HG03354 (cell line): ENCODE data around the gene SPOCK1.
A peak's percentile ranks its signal among the peaks of the same experiment; 100 is the strongest.

Experiments used
- ATAC-seq: cut with Tn5 transposase; IDR thresholded peaks from one replicate; pipeline ENCODE4 v1.9.1; 2021; ENCODE audit warnings: mild to moderate bottlenecking; ENCODE audit not compliant: unreplicated experiment, poor library complexity, severe bottlenecking

Gene SPOCK1

GRCh38 chr5:137217599-137218200 lies 281.4 kb downstream of the SPOCK1 start:
- no peak for ATAC-seq

DNA sequence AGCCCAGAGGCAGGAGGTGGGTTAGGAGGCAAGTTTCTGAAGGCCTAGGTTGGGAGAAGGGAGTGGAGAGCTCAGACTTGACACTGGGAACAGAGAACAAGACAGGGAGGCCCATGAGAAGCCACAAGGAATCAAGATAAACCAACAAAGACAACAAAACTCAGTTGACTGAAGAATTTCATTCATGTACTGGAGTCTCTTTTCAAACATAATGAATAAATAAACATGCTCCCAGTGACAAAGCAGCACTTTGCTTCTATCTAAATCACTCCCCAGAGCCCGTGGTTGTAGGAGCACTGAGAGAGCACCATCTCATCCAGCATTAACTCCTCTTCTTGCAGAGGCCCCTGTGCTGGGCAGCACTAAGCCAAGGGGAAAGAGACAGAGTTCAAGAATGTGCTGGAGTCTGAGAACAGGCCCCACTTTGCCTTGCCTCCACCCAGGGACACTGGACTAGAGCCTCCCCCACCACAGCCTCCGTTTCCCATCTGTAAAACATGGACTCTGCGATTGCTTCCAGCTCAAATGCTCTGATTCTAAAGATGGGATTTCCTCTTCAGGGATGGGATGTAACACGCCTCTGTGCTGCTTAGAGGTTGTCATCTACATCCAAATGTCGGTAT lies 282.0 kb downstream of the SPOCK1 start:
- ATAC-seq, result no peak

GRCh38 chr5:137215780-137216179 lies 283.3 kb downstream of the SPOCK1 start:
- ATAC-seq, result no peak

DNA sequence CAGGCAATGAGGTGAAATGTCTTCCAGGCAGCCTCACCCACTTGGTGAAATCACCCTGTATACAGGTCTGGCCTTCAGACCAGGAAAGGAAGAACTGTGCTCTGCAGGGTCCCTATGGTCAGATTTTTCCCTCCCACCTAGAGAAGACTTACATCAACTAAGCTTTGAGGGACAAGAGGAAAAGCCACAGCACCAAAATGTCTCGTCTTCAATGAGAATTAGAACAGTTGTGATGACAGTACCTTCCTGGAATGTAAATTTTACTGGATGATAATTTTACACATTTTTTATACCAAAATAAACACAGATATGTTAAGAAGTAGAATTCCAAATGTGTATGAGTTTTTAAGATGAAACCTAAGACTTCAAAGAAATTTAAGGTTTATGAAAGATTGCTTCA lies 283.9 kb downstream of the SPOCK1 start:
- no peak for ATAC-seq

DNA sequence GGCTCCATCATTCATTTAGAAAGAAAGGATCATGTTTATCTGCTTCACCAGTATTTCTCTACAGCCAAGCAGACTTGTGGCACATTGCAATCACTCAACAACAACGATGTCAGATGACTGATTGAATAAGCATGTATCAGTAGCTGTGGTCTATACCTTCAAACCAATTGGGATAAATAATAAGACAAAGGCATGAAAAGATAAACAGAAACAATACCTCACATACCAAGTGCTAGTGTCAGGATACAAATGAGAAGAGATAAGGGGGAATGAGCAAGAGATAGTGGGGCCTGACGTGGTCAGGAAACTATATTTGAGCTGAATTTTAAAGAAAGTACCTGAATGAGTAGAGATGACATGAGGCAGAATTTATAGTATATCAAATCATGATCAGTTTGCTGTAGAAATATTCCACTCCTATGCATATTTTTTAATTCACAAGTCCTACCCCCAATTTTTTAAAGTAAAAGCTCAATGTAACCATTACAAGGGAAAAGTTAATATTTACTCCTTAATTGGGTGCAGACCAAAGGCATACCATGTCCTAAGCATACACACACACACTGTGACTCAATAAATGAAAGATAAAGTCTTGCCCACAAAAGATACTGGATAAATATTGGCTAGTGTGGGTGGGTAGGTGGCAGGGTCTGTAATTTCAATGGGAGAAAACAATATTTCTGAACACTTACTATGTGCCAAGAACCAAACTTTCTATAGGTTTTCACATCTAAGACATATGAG lies 284.5 kb downstream of the SPOCK1 start:
- ATAC-seq, result no peak

GRCh38 chr5:137212471-137212870 lies 286.7 kb downstream of the SPOCK1 start:
- no peak for ATAC-seq

- ATAC-seq, result no peak
Measured at GRCh38 chr5:137209232-137209809, 289.8 kb downstream of the SPOCK1 start.

GRCh38 chr5:137207023-137207760 lies 291.9 kb downstream of the SPOCK1 start:
- no peak for ATAC-seq

DNA sequence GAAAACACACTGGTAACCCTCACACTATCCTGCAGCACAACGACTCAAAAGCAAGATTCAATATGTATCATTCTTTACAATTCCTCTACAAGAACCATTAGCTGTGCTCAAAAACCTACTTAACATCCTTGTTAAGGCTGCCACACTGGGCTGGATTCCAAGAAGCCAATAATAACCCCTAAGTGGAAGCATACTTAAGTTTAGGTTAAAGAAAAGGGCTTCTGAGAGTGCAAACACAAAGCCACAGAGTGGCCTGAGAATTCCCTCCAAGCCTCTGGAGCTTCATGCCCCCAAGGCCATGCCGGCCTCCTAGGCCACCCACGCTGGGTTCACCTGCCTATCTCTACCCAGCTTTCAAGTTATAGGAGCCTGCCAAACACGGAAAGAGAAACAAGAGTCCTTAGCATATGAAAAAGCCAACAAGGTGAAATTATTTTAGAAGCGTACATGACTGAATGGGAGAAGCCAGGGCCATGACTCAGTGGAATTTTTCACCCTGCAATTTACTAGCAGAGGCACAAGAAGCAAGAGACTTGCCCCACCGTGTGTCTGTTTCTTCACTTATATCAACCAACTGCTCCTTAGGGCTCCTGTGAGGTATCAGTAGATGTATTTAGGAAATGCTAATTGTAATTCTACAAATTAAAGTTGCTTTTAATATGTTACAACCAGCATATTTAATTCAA lies 293.0 kb downstream of the SPOCK1 start:
- ATAC-seq, result no peak

- no peak for ATAC-seq
Measured at GRCh38 chr5:137205231-137206027, 293.7 kb downstream of the SPOCK1 start.

DNA sequence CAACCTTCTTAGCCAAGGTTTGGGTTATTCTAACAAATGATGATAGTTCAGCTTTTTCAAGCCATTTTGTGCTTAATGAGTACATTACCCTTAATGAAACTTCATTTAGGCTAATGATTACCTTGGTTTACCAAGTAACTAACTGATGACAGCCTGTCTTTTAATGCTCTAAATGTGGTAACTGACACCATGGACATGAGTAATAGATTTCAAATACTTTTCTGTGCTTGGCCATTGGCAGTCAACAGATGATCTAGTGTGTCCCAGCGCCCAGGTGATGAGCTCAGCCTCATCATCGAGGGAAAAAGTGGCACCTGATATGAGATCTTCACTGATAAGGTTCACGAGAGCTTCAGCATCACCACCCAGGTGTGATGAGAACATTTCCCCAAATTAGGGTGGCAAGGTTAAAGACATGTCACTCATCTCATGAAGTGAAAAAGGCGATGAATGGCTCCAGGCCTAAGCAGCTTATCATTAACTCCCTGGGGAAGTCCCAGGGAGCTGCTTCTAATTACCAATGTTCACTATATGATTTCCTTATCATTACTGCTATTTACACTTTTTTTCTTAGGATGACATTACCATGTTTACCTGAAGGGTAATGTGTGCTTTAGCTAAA lies 296.0 kb downstream of the SPOCK1 start:
- peak; percentile 69 for ATAC-seq

DNA sequence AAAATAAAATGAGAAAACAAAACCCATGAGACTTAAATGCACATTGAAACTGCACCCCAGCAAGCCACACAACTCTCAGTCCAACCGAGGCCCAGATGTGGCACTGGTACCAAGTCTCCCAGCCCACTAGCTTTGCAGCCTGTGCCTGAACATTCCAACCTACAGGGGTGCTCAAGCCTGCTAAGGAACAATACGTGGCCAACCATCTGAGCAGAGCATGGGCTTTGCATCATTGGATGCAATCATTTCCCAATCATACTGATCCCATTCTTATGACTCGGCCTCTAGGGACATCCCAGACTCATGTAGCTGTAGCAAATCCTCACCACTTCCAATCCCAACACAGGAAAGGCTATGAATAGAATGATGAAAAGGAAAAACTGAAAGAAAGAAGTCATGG lies 297.2 kb downstream of the SPOCK1 start:
- no peak for ATAC-seq

GRCh38 chr5:137200906-137201700 lies 298.0 kb downstream of the SPOCK1 start:
- no peak for ATAC-seq

DNA sequence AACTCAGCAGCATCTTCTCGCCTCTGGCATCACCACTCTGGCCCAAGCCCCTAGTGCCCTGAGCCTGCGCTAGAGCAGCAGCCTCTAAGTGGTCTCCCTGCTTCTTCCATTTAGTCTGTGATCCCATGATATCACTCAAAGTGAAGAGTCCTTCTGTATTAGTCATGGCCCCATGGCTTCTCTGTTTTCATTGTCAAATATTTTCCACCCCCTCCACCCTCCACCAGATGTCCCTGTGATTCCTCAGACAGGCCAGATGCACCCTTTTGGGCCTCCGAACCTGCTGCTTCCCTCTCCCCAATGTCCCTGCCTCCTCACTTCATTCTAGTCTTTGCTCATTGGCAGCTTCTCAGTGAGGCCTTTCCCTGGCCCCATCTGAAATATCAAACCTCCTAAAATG lies 299.2 kb downstream of the SPOCK1 start:
- no peak for ATAC-seq

DNA sequence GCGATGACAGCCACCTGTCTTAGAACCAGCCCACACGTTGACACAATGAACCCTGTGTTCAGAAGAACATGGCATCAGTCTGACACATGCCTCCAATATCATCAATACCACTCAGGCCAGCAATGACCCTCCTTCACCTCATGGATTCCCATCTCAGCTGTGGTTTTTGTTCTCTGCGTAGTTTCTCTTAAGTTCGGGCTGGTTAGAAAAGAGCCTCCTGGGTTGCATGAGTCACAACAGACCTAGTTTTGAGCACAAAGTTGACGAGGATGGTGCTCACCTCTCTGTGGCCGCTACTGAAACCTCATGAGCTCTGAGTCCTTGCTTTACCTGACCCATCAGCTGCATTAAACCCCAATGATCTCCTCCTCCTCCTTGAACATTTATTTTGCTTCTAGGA lies 299.9 kb downstream of the SPOCK1 start:
- ATAC-seq, result no peak

- no peak for ATAC-seq
Measured at GRCh38 chr5:137195483-137195882, 303.6 kb downstream of the SPOCK1 start.

DNA sequence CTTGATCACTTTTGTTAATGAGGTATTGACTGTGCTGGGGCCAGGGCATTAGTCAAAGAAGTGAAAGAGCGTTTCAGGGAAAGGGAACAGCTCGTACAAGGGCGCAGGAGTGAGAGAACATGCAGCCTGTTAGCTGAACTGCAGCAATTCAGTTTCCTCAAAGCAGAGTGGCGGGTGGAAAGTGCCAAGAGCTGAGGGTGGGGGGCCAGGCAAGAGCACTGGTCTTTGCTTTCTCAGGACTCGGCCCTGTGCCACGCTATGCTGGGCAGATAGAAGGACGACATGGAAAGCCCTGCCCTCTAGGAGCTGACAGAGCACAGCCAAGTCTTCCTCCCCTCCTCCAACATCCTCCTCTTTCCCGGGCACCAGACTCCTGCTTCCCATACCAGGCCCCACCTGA lies 304.8 kb downstream of the SPOCK1 start:
- ATAC-seq, result no peak

GRCh38 chr5:137192293-137192743 lies 306.8 kb downstream of the SPOCK1 start:
- ATAC-seq, result no peak
